Hepatocyte (in vitro differentiated cells): ENCODE data around the gene ITK. TPM values are rescaled to one million over a fixed set of nuclear protein-coding genes. Genes with fewer than 3 reads are reported as not detected.

Experiments
- DNase-seq: peaks from one replicate; pipeline ENCODE4 v3.0.0-alpha.2; 2016; ENCODE audit warnings: low spot score
- H2AFZ ChIP-seq: fragments of 200-600 bp; sonication (generic); 2 replicates; pipeline ENCODE4 v1.6.0; 2016; ENCODE audit warnings: antibody characterized with exemption, mild to moderate bottlenecking
- H3K27ac ChIP-seq: fragments of 200-600 bp; sonication (generic); 2 replicates; pipeline ENCODE4 v1.5.1; 2016; ENCODE audit warnings: mild to moderate bottlenecking
- H3K27me3 ChIP-seq: fragments of 200-600 bp; sonication (generic); 2 replicates; pipeline ENCODE4 v1.6.1; 2016
- H3K36me3 ChIP-seq: fragments of 200-600 bp; sonication (generic); replicated peaks from 2 replicates; pipeline ENCODE4 v1.5.1; 2016; ENCODE audit warnings: low read depth; ENCODE audit not compliant: insufficient read depth
- H3K4me1 ChIP-seq: fragments of 200-600 bp; sonication (generic); 2 replicates; pipeline ENCODE4 v1.5.1; 2016; ENCODE audit warnings: mild to moderate bottlenecking, moderate library complexity; ENCODE audit not compliant: insufficient read depth
- H3K4me2 ChIP-seq: fragments of 200-600 bp; sonication (generic); 2 replicates; pipeline ENCODE4 v1.6.0; 2016
- H3K4me3 ChIP-seq: fragments of 200-600 bp; sonication (generic); 2 replicates; pipeline ENCODE4 v1.5.1; 2016; ENCODE audit warnings: mild to moderate bottlenecking
- H3K79me2 ChIP-seq: fragments of 200-600 bp; sonication (generic); 2 replicates; pipeline ENCODE4 v1.6.0; 2017; ENCODE audit warnings: mild to moderate bottlenecking
- H3K9me2 ChIP-seq: fragments of 200-600 bp; sonication (generic); replicated peaks from 2 replicates; pipeline ENCODE4 v1.6.0; 2017; ENCODE audit warnings: mild to moderate bottlenecking; ENCODE audit not compliant: insufficient read depth
- H3K9me3 ChIP-seq: fragments of 200-600 bp; sonication (generic); 2 replicates; pipeline ENCODE4 v1.5.1; 2016; ENCODE audit warnings: low read depth, mild to moderate bottlenecking
- H4K20me1 ChIP-seq: fragments of 200-600 bp; sonication (generic); 2 replicates; pipeline ENCODE4 v1.6.0; 2016; ENCODE audit warnings: mild to moderate bottlenecking; ENCODE audit not compliant: insufficient read depth, poor library complexity, severe bottlenecking
- EZH2 ChIP-seq: fragments of 200-600 bp; sonication (generic); IDR thresholded peaks from 2 replicates; pipeline ENCODE4 v1.6.1; 2016; ENCODE audit warnings: antibody characterized with exemption, mild to moderate bottlenecking, borderline replicate concordance
- EZH2phosphoT487 ChIP-seq: fragments of 200-600 bp; sonication (generic); IDR thresholded peaks from one replicate; pipeline ENCODE4 v1.6.1; 2018; ENCODE audit warnings: antibody characterized with exemption, mild to moderate bottlenecking, low read depth, moderate library complexity; ENCODE audit not compliant: unreplicated experiment, severe bottlenecking
- WGBS: methylation state at CpG from one replicate; pipeline ENCODE4 v1.1.6; 2016; ENCODE audit warnings: low lambda C conversion rate; ENCODE audit errors: missing lambda C conversion rate; 5-methylcytosine and 5-hydroxymethylcytosine counted together
- polyA plus RNA-seq: library from polyadenylated mRNA; unstranded; fragments of >200 nt; fragmentation: Nextera tagmentation; extraction: Ambion mirVana; gene quantifications from 2 replicates; pipeline ENCODE4 v1.2.1, GENCODE V29; 2016
- total RNA-seq: library from RNA; depleted of rRNA; stranded (reverse); fragments of >200 nt; gene quantifications from 2 replicates; pipeline ENCODE4 v1.2.3, GENCODE V29; 2014
- TF ChIP-seq, protein P1 (sequence below): fragments of 200-600 bp; sonication (generic); IDR thresholded peaks from 2 replicates; pipeline ENCODE4 v1.5.1; 2016; ENCODE audit warnings: antibody characterized with exemption, mild to moderate bottlenecking; ENCODE audit not compliant: poor library complexity

Gene ITK
- total and polyA plus RNA-seq, 2 experiments from 2014 or later, result 0.18 to 0.20 TPM

DNA sequence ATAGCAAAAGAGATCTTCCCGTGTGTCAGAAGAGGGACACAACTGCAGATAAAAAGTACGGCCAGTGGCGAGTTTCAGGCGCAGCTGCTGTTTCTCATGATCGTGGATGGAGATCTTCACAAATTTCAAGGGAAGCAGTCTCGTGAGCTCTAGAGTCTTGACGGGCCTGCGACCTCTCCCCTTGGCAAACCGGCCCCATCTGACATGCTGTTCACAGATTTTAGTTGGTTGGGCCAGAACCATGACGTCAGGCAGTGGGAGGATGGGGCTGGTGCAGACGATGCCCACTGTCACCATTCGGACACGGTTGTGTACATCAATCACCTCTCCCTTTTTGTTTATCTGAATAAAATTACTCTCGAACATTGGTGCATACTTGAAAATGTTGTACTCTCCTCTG is 15.0 kb upstream of the ITK start:
- no peaks in the 10 kb centered on the region for H3K79me2 ChIP-seq
- no peaks in the 10 kb centered on the region for H3K9me2 ChIP-seq
- no peak overlapping the region for H3K27ac ChIP-seq
- no peak overlapping the region for H3K4me3 ChIP-seq
- peaks cover 7% of the 10 kb centered on the region for H3K27me3 ChIP-seq
- no peaks in the 10 kb centered on the region for H3K36me3 ChIP-seq
- no peaks in the 10 kb centered on the region for H3K9me3 ChIP-seq
- H4K20me1 ChIP-seq, result no peaks in the 10 kb centered on the region
- 96% methylated on average over 14 of the region's 14 CpGs for WGBS
- DNase-seq, result no peak
- H3K4me2 ChIP-seq, result no peak overlapping the region
- TF ChIP-seq, protein P1, sequence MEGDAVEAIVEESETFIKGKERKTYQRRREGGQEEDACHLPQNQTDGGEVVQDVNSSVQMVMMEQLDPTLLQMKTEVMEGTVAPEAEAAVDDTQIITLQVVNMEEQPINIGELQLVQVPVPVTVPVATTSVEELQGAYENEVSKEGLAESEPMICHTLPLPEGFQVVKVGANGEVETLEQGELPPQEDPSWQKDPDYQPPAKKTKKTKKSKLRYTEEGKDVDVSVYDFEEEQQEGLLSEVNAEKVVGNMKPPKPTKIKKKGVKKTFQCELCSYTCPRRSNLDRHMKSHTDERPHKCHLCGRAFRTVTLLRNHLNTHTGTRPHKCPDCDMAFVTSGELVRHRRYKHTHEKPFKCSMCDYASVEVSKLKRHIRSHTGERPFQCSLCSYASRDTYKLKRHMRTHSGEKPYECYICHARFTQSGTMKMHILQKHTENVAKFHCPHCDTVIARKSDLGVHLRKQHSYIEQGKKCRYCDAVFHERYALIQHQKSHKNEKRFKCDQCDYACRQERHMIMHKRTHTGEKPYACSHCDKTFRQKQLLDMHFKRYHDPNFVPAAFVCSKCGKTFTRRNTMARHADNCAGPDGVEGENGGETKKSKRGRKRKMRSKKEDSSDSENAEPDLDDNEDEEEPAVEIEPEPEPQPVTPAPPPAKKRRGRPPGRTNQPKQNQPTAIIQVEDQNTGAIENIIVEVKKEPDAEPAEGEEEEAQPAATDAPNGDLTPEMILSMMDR, result no peak
- TF ChIP-seq EZH2phosphoT487 (no peak), EZH2 (no peak)
- no peaks in the 10 kb centered on the region for H3K4me1 ChIP-seq
- H2AFZ ChIP-seq, result no peak overlapping the region

DNA sequence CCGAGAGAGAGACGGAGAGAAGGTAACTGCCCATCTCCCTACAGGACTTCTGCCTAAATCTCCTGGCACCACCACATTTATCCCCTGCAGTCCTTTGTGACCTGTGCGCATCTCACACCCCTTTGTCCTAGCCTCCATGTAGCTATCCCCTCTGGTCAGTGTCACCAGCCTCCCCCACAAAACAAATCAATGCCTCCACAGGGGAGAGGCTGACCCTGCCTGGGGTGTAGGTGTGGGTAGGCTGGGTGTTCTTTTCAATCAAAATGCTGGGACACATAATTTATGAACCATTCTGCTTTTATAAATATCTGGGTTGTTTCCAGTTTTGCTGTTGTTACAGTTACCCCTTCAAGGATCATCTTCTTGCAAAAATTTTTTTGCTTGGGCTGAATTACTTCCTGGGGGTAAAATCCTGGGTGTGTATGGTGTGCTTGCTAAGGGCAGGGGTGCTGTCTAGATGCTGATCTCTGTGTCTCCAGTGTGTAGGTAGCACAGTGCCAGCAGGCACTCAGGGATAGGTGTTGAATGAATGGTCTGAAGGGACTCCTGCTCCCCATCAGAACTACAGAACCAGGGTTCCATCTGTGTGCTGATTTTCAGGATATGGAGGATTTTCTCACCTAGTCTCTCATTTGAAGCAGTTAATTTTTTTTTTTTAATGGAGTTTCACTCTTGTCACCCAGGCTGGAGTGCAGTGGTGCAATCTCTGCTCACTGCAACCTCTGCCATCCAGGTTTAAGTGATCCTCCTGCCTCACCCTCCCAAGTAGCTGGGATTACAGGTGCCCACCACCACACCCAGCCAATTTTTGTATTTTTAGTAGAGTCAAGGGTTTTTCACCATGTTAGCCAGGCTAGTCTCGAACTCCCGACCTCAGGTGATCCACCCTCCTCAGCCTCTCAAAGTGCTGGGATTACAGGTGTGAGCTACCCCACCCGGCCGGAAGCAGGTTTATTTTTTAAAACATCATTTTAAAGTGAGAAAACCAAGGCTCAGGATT is 14.1 kb upstream of the ITK start, which contains the start of gene GARIN3:
TSS of gene GARIN3 (minus strand) at position 51 of the 1,000 bp plus-strand sequence. CDS start 96 bp downstream, outside the sequence.
- H3K9me2 ChIP-seq, result no peaks in the 10 kb centered on the region
- H3K27ac ChIP-seq, result no peak within 1 kb of the TSS
- H3K9me3 ChIP-seq, result no peaks in the 10 kb centered on the region
- DNase-seq, result no peak
- H3K4me3 ChIP-seq, result no peak within 1 kb of the TSS
- no peak within 1 kb of the TSS for H2AFZ ChIP-seq
- no peaks in the 10 kb centered on the region for H4K20me1 ChIP-seq
- H3K79me2 ChIP-seq, result no peaks in the 10 kb centered on the region
- TF ChIP-seq EZH2, result no peak
- TF ChIP-seq EZH2phosphoT487, result no peak
- TF ChIP-seq, protein P1, result no peak
- no peaks in the 10 kb centered on the region for H3K4me1 ChIP-seq
- 83% methylated on average over 7 of the region's 7 CpGs for WGBS
- no peaks in the 10 kb centered on the region for H3K36me3 ChIP-seq
- H3K27me3 ChIP-seq, result peaks cover 7% of the 10 kb centered on the region
- H3K4me2 ChIP-seq, result no peak within 1 kb of the TSS

DNA sequence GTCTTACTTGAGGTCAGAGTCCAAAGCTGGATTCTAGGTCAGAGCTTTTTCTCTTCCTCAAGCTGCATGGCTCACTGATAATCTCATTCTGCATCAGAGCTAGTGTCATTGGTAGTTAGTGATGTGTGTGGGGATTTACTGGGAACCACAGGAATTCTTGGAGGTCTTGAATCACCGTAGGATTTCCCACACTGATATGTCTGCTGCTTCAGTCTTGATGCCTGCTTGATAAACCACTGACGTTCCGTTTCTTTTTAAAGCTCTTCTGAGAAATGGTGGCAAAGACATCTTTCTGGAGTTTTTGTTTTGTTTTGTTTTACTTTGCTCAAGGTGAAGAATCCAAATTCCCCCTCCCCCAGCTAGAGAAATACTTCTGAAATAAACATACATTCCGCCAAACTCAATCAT is 13.4 kb upstream of the ITK start:
- Histone ChIP-seq H3K4me1 (no peaks in the 10 kb centered on the region), H3K4me2 (no peak overlapping the region), H3K36me3 (no peaks in the 10 kb centered on the region), H3K4me3 (no peak overlapping the region), H3K9me2 (no peaks in the 10 kb centered on the region), H3K9me3 (no peaks in the 10 kb centered on the region), H3K27ac (no peak overlapping the region), H3K79me2 (no peaks in the 10 kb centered on the region), H3K27me3 (peaks cover 2% of the 10 kb centered on the region), H4K20me1 (no peaks in the 10 kb centered on the region), H2AFZ (no peak overlapping the region)
- peak; percentile 32 for DNase-seq
- WGBS, result 34% methylated on average over 4 of the region's 4 CpGs
- TF ChIP-seq, protein P1, result no peak
- TF ChIP-seq EZH2phosphoT487 (no peak), EZH2 (no peak)
